Astrocyte (in vitro differentiated cells and primary cell): Measurements from ENCODE around the gene ESRP2. TPM values are rescaled to one million over a fixed set of nuclear protein-coding genes. Genes with fewer than 3 reads are reported as not detected.

Experiments
- DNase-seq: peaks from one replicate; pipeline ENCODE4 v3.0.0-alpha.2; 2010; ENCODE audit warnings: low read depth
- FAIRE-seq: peaks from 2 replicates; lab custom pipeline; 2011; peaks lifted over from hg19 to GRCh38; lab: Jason Lieb, UNC
- H2AFZ ChIP-seq: 2 replicates; pipeline ENCODE4 v1.6.0; 2012; ENCODE audit warnings: low read depth, low read length, inconsistent platforms
- H3K27ac ChIP-seq: 2 replicates; pipeline ENCODE4 v1.5.1; 2011; ENCODE audit warnings: low read depth, low read length, inconsistent platforms
- H3K27me3 ChIP-seq: 2 replicates; pipeline ENCODE4 v1.6.0; 2011; ENCODE audit warnings: low read length, inconsistent platforms; ENCODE audit not compliant: insufficient read depth
- H3K36me3 ChIP-seq: 2 replicates; pipeline ENCODE4 v1.5.1; 2011; ENCODE audit warnings: low read length, inconsistent platforms; ENCODE audit not compliant: insufficient read depth
- H3K4me1 ChIP-seq: 2 replicates; pipeline ENCODE4 v1.5.1; 2011; ENCODE audit warnings: low read length, inconsistent platforms; ENCODE audit not compliant: insufficient read depth
- H3K4me2 ChIP-seq: 2 replicates; pipeline ENCODE4 v1.6.0; 2012; ENCODE audit warnings: low read length, inconsistent platforms
- H3K4me3 ChIP-seq: 2 replicates; pipeline ENCODE4 v1.5.1; 2011; ENCODE audit warnings: low read depth, mild to moderate bottlenecking, low read length, inconsistent platforms; ENCODE audit not compliant: insufficient read depth
- H3K79me2 ChIP-seq: 2 replicates; pipeline ENCODE4 v1.6.0; 2012; ENCODE audit warnings: mild to moderate bottlenecking, low read length, inconsistent platforms; ENCODE audit not compliant: insufficient read depth
- H3K9ac ChIP-seq: 2 replicates; pipeline ENCODE4 v1.6.0; 2012; ENCODE audit warnings: mild to moderate bottlenecking, low read length, inconsistent platforms
- H3K9me3 ChIP-seq: 2 replicates; pipeline ENCODE4 v1.5.1; 2012; ENCODE audit warnings: low read depth, mild to moderate bottlenecking, low read length, inconsistent platforms; ENCODE audit not compliant: insufficient read depth
- H4K20me1 ChIP-seq: 2 replicates; pipeline ENCODE4 v1.6.0; 2012; ENCODE audit warnings: low read length, inconsistent platforms; ENCODE audit not compliant: insufficient read depth
- H3K27ac Mint-ChIP-seq: one replicate; pipeline ENCODE4 v1.8.0; 2021; ENCODE audit warnings: mild to moderate bottlenecking, mixed read lengths; ENCODE audit not compliant: unreplicated experiment
- H3K27me3 Mint-ChIP-seq: one replicate; pipeline ENCODE4 v1.8.0; 2021; ENCODE audit warnings: low read depth, mixed read lengths; ENCODE audit not compliant: unreplicated experiment
- H3K36me3 Mint-ChIP-seq: one replicate; pipeline ENCODE4 v1.8.0; 2021; ENCODE audit warnings: low read depth, mixed read lengths; ENCODE audit not compliant: unreplicated experiment
- H3K4me1 Mint-ChIP-seq: one replicate; pipeline ENCODE4 v1.8.0; 2021; ENCODE audit warnings: low read depth, mixed read lengths; ENCODE audit not compliant: unreplicated experiment
- H3K4me3 Mint-ChIP-seq: one replicate; pipeline ENCODE4 v1.8.0; 2021; ENCODE audit warnings: mild to moderate bottlenecking, moderate library complexity, mixed read lengths; ENCODE audit not compliant: unreplicated experiment
- H3K9me3 Mint-ChIP-seq: one replicate; pipeline ENCODE4 v1.8.0; 2021; ENCODE audit warnings: mild to moderate bottlenecking, mixed read lengths; ENCODE audit not compliant: unreplicated experiment
- CTCF ChIP-seq: IDR thresholded peaks from 2 replicates; pipeline ENCODE4 v1.5.1; 2011; ENCODE audit warnings: low read depth, mild to moderate bottlenecking, inconsistent platforms, low read length, moderate library complexity; ENCODE audit not compliant: insufficient read depth
- EZH2 ChIP-seq: IDR thresholded peaks from 2 replicates; pipeline ENCODE4 v1.6.1; 2012; ENCODE audit warnings: mild to moderate bottlenecking, low read length, inconsistent platforms; ENCODE audit not compliant: insufficient read depth
- total RNA-seq: library from RNA; stranded (reverse); gene quantifications from 2 replicates; pipeline ENCODE4 v1.2.1, GENCODE V29; 2021

Gene ESRP2
- total RNA-seq, 1 donor from 2014 or later = 5.1 TPM

GRCh38 chr16:68233085-68233834, 2.7 kb downstream of the ESRP2 start:
- no peak for DNase-seq
- H3K9me3 Mint-ChIP-seq = no peaks in the 10 kb centered on the region
- H3K27me3 ChIP-seq = peaks cover 15% of the 10 kb centered on the region
- no peaks in the 10 kb centered on the region for H3K79me2 ChIP-seq
- H3K36me3 Mint-ChIP-seq = peaks cover 3% of the 10 kb centered on the region
- peaks cover 9% of the 10 kb centered on the region for H3K4me1 Mint-ChIP-seq
- H3K27me3 Mint-ChIP-seq = peaks cover 4% of the 10 kb centered on the region
- H3K27ac ChIP-seq = no peak overlapping the region
- H3K27ac Mint-ChIP-seq = no peak overlapping the region
- peaks cover 22% of the 10 kb centered on the region for H3K4me1 ChIP-seq
- TF ChIP-seq CTCF (no peak), EZH2 (no peak)
- no peak for FAIRE-seq
- H3K4me2 ChIP-seq = no peak overlapping the region
- H3K9ac ChIP-seq = no peak overlapping the region
- peaks cover 21% of the 10 kb centered on the region for H4K20me1 ChIP-seq
- no peaks in the 10 kb centered on the region for H3K9me3 ChIP-seq
- no peak overlapping the region for H3K4me3 ChIP-seq
- no peak overlapping the region for H2AFZ ChIP-seq
- H3K4me3 Mint-ChIP-seq = no peak overlapping the region
- no peaks in the 10 kb centered on the region for H3K36me3 ChIP-seq

GRCh38 chr16:68232335-68232734, 3.6 kb downstream of the ESRP2 start:
- Histone ChIP-seq H3K27ac (no peak overlapping the region), H3K79me2 (no peaks in the 10 kb centered on the region), H3K4me1 (peaks cover 19% of the 10 kb centered on the region), H3K27me3 (peaks cover 15% of the 10 kb centered on the region), H2AFZ (no peak overlapping the region), H3K9ac (no peak overlapping the region), H4K20me1 (peaks cover 21% of the 10 kb centered on the region), H3K36me3 (no peaks in the 10 kb centered on the region), H3K4me3 (no peak overlapping the region), H3K9me3 (no peaks in the 10 kb centered on the region), H3K4me2 (no peak overlapping the region)
- Mint-ChIP-seq H3K27ac (no peak overlapping the region), H3K36me3 (peaks cover 3% of the 10 kb centered on the region), H3K4me3 (no peak overlapping the region), H3K9me3 (no peaks in the 10 kb centered on the region), H3K4me1 (peaks cover 16% of the 10 kb centered on the region), H3K27me3 (peaks cover 4% of the 10 kb centered on the region)
- TF ChIP-seq EZH2 = no peak
- TF ChIP-seq CTCF = no peak
- FAIRE-seq (no peak), DNase-seq (no peak)
